OCI-LY1 (cell line): ENCODE data around the gene PGAM2.

Experiments
- H2AFZ ChIP-seq: fragments of 200-600 bp; sonication (generic), shearing (Covaris generic); 2 replicates; pipeline ENCODE4 v1.6.0; 2014; ENCODE audit warnings: antibody characterized with exemption, mild to moderate bottlenecking, low read length
- H3F3A ChIP-seq: fragments of 200-600 bp; sonication (generic), shearing (Covaris generic); 2 replicates; pipeline ENCODE4 v1.6.0; 2014; ENCODE audit warnings: mild to moderate bottlenecking, antibody characterized with exemption, low read length, moderate library complexity; ENCODE audit not compliant: insufficient read depth
- H3K27ac ChIP-seq: fragments of 200-600 bp; sonication (generic); 2 replicates; pipeline ENCODE4 v1.5.1; 2014; ENCODE audit warnings: low read length, mixed run types, mild to moderate bottlenecking, low read depth; ENCODE audit not compliant: poor library complexity, severe bottlenecking
- H3K27me3 ChIP-seq: fragments of 200-600 bp; sonication (generic); 2 replicates; pipeline ENCODE4 v1.6.0; 2014; ENCODE audit warnings: antibody characterized with exemption, mild to moderate bottlenecking, low read length, moderate library complexity; ENCODE audit not compliant: insufficient read depth
- H3K36me3 ChIP-seq: fragments of 200-600 bp; sonication (generic); 2 replicates; pipeline ENCODE4 v1.6.1; 2014; ENCODE audit warnings: mild to moderate bottlenecking, antibody characterized with exemption, low read length, moderate library complexity, mixed read lengths; ENCODE audit not compliant: insufficient read depth
- H3K4me1 ChIP-seq: fragments of 200-600 bp; sonication (generic); 2 replicates; pipeline ENCODE4 v1.5.1; 2014; ENCODE audit warnings: mild to moderate bottlenecking, low read length, moderate library complexity; ENCODE audit not compliant: insufficient read depth, severe bottlenecking
- H3K4me2 ChIP-seq: fragments of 200-600 bp; sonication (generic), shearing (Covaris generic); 2 replicates; pipeline ENCODE4 v1.6.1; 2014; ENCODE audit warnings: low read length
- H3K4me3 ChIP-seq: fragments of 200-600 bp; sonication (generic); 2 replicates; pipeline ENCODE4 v1.5.1; 2014; ENCODE audit warnings: low read length, low read depth, mild to moderate bottlenecking, mixed read lengths; ENCODE audit not compliant: poor library complexity, severe bottlenecking
- H3K79me2 ChIP-seq: fragments of 200-600 bp; shearing (Covaris generic); 2 replicates; pipeline ENCODE4 v1.6.1; 2016; ENCODE audit warnings: mixed run types, low read length, mixed read lengths; ENCODE audit not compliant: insufficient read depth
- H3K9ac ChIP-seq: fragments of 200-600 bp; sonication (generic), shearing (Covaris generic); 2 replicates; pipeline ENCODE4 v1.6.1; 2014; ENCODE audit warnings: mild to moderate bottlenecking, low read length, mixed read lengths
- H3K9me2 ChIP-seq: fragments of 200-600 bp; sonication (generic), shearing (Covaris generic); 2 replicates; pipeline ENCODE4 v1.6.1; 2014; ENCODE audit warnings: low read depth, mild to moderate bottlenecking, low read length, mixed read lengths
- H3K9me3 ChIP-seq: fragments of 200-600 bp; shearing (Covaris generic); 2 replicates; pipeline ENCODE4 v1.6.1; 2014; ENCODE audit warnings: low read length, mixed read lengths
- H4K20me1 ChIP-seq: fragments of 200-600 bp; sonication (generic), shearing (Covaris generic); 2 replicates; pipeline ENCODE4 v1.6.0; 2016; ENCODE audit warnings: mild to moderate bottlenecking, low read length; ENCODE audit not compliant: insufficient read depth
- EZH2 ChIP-seq: fragments of 200-600 bp; sonication (generic), shearing (Covaris generic); IDR thresholded peaks from 2 replicates; pipeline ENCODE4 v1.8.0; 2017; ENCODE audit warnings: borderline replicate concordance, mixed run types, mild to moderate bottlenecking, antibody characterized with exemption, low read length, moderate library complexity, mixed read lengths
- TF ChIP-seq, protein P1 (sequence below): fragments of 200-600 bp; sonication (generic), shearing (Covaris generic); IDR thresholded peaks from 2 replicates; pipeline ENCODE4 v1.5.1; 2017; ENCODE audit warnings: mild to moderate bottlenecking, antibody characterized with exemption, low read length, moderate library complexity, mixed read lengths

The PGAM2 gene

GRCh38 chr7:44051611-44052220 lies 13.7 kb downstream of the PGAM2 start:
- peaks cover 83% of the 10 kb centered on the region for H3K36me3 ChIP-seq
- H3K9me3 ChIP-seq = no peaks in the 10 kb centered on the region
- H4K20me1 ChIP-seq = no peaks in the 10 kb centered on the region
- no peak for TF ChIP-seq EZH2
- TF ChIP-seq, protein P1, sequence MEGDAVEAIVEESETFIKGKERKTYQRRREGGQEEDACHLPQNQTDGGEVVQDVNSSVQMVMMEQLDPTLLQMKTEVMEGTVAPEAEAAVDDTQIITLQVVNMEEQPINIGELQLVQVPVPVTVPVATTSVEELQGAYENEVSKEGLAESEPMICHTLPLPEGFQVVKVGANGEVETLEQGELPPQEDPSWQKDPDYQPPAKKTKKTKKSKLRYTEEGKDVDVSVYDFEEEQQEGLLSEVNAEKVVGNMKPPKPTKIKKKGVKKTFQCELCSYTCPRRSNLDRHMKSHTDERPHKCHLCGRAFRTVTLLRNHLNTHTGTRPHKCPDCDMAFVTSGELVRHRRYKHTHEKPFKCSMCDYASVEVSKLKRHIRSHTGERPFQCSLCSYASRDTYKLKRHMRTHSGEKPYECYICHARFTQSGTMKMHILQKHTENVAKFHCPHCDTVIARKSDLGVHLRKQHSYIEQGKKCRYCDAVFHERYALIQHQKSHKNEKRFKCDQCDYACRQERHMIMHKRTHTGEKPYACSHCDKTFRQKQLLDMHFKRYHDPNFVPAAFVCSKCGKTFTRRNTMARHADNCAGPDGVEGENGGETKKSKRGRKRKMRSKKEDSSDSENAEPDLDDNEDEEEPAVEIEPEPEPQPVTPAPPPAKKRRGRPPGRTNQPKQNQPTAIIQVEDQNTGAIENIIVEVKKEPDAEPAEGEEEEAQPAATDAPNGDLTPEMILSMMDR = no peak
- no peak overlapping the region for H2AFZ ChIP-seq
- no peaks in the 10 kb centered on the region for H3K27me3 ChIP-seq
- no peaks in the 10 kb centered on the region for H3F3A ChIP-seq
- no peak overlapping the region for H3K27ac ChIP-seq
- H3K4me3 ChIP-seq = no peak overlapping the region
- H3K9ac ChIP-seq = no peak overlapping the region
- no peaks in the 10 kb centered on the region for H3K9me2 ChIP-seq
- H3K4me2 ChIP-seq = no peak overlapping the region
- H3K79me2 ChIP-seq = peaks cover 17% of the 10 kb centered on the region; the same call in 1 of the 2 replicates
- peaks cover 10% of the 10 kb centered on the region for H3K4me1 ChIP-seq

GRCh38 chr7:44050915-44051560 lies 14.3 kb downstream of the PGAM2 start:
- Histone ChIP-seq H3K9ac (no peak overlapping the region), H3K9me3 (no peaks in the 10 kb centered on the region), H3K4me1 (peaks cover 17% of the 10 kb centered on the region), H2AFZ (no peak overlapping the region), H3K36me3 (peaks cover 81% of the 10 kb centered on the region), H3K4me2 (no peak overlapping the region), H3K79me2 (peaks cover 24% of the 10 kb centered on the region), H3K27ac (no peak overlapping the region), H3K9me2 (no peaks in the 10 kb centered on the region), H3K27me3 (no peaks in the 10 kb centered on the region), H3K4me3 (no peak overlapping the region), H4K20me1 (no peaks in the 10 kb centered on the region), H3F3A (no peaks in the 10 kb centered on the region)
- TF ChIP-seq EZH2 = no peak
- TF ChIP-seq, protein P1 = no peak

GRCh38 chr7:44050121-44050914 lies 15.0 kb downstream of the PGAM2 start:
- Histone ChIP-seq H3K79me2 (peaks cover 31% of the 10 kb centered on the region), H3K4me1 (peaks cover 24% of the 10 kb centered on the region), H3K9me3 (no peaks in the 10 kb centered on the region), H3K9me2 (no peaks in the 10 kb centered on the region), H3K36me3 (peaks cover 74% of the 10 kb centered on the region), H3F3A (no peaks in the 10 kb centered on the region; the same call in 1 of the 2 replicates), H3K27ac (no peak overlapping the region), H3K4me3 (no peak overlapping the region), H3K27me3 (no peaks in the 10 kb centered on the region), H2AFZ (no peak overlapping the region), H3K9ac (no peak overlapping the region), H4K20me1 (no peaks in the 10 kb centered on the region), H3K4me2 (no peak overlapping the region)
- TF ChIP-seq, protein P1 = no peak
- TF ChIP-seq EZH2 = no peak
